ENCODE results near the gene LTBP1.
"Not testable (repeated sequence)": the region's sequence is repeated elsewhere in the genome, so short reads cannot be mapped to it uniquely, and the experiment has no call there.

The LTBP1 gene

GRCh38 chr2:33344230-33344629 is 397.5 kb downstream of the LTBP1 start:
- DNase-seq (ENCODE audit: low read depth): no peak

- no peak for DNase-seq (ENCODE audit: low read depth)
These were observed 401.1 kb downstream of the LTBP1 start for GRCh38 chr2:33347856-33348255.

- DNase-seq (ENCODE audit: low read depth): no peak
These were observed 403.9 kb downstream of the LTBP1 start for GRCh38 chr2:33350632-33351031.

- no peak for DNase-seq (ENCODE audit: low read depth)
These were observed 405.0 kb downstream of the LTBP1 start for GRCh38 chr2:33351781-33352180.

GRCh38 chr2:33354981-33355380 is 408.2 kb downstream of the LTBP1 start:
- DNase-seq (ENCODE audit: low read depth): no peak

GRCh38 chr2:33358878-33359277 is 412.1 kb downstream of the LTBP1 start:
- DNase-seq (ENCODE audit: low read depth): no peak

- no peak for DNase-seq (ENCODE audit: low read depth)
These were observed 416.9 kb downstream of the LTBP1 start for GRCh38 chr2:33363325-33364298.

GRCh38 chr2:33365264-33365970 is 418.7 kb downstream of the LTBP1 start:
- DNase-seq (ENCODE audit: low read depth): no peak

- no peak for DNase-seq (ENCODE audit: low read depth)
These were observed 419.7 kb downstream of the LTBP1 start for GRCh38 chr2:33366473-33366872.

- DNase-seq (ENCODE audit: low read depth): not testable (repeated sequence)
These were observed 421.8 kb downstream of the LTBP1 start for GRCh38 chr2:33368524-33368923.

- no peak for DNase-seq (ENCODE audit: low read depth)
These were observed 422.4 kb downstream of the LTBP1 start for GRCh38 chr2:33369191-33369590.

GRCh38 chr2:33370636-33371265 is 424.0 kb downstream of the LTBP1 start:
- DNase-seq (ENCODE audit: low read depth): no peak

GRCh38 chr2:33371304-33372090 is 424.7 kb downstream of the LTBP1 start:
- no peak for DNase-seq (ENCODE audit: low read depth)

GRCh38 chr2:33372940-33373553 is 426.3 kb downstream of the LTBP1 start:
- no peak for DNase-seq (ENCODE audit: low read depth)

GRCh38 chr2:33373986-33374385 is 427.2 kb downstream of the LTBP1 start:
- DNase-seq (ENCODE audit: low read depth): no peak

- no peak for DNase-seq (ENCODE audit: low read depth)
These were observed 428.3 kb downstream of the LTBP1 start for GRCh38 chr2:33375054-33375453.

- DNase-seq (ENCODE audit: low read depth): no peak
These were observed 430.3 kb downstream of the LTBP1 start for GRCh38 chr2:33377048-33377447.

- DNase-seq (ENCODE audit: low read depth): no peak
These were observed 431.9 kb downstream of the LTBP1 start for GRCh38 chr2:33378556-33379210.

- DNase-seq (ENCODE audit: low read depth): no peak
These were observed 433.4 kb downstream of the LTBP1 start for GRCh38 chr2:33380001-33380609.

- DNase-seq (ENCODE audit: low read depth): no peak
These were observed 434.0 kb downstream of the LTBP1 start for GRCh38 chr2:33380719-33381118.

All from T follicular helper cell (primary cell).